ENCODE data around the gene LEMD3. TPM values are rescaled to one million over a fixed set of nuclear protein-coding genes. Genes with fewer than 3 reads are reported as not detected.

The LEMD3 gene
- total RNA-seq, 1 donor from 2014 or later, result 38.2 TPM

DNA sequence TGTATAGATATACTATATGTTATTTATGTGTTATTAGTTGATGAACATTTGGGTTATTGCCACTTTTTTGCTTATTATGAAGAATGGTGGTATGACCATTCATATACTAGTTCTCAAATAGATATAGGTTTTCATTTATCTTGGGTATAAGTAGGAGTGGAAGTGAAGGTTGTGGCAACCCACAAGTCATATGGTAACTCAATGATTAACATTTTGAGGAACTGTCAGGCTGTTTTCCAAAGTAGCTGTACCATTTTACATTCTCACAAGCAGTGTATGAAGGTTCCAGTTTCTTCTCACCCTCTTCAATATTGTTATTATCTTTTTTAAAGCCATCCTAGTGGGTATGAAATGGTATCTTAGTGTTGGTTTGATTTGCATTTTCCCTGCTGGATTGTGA lies 90.1 kb downstream of the LEMD3 start:
- Mint-ChIP-seq H3K27ac (no peak overlapping the region), H3K9me3 (no peaks in the 10 kb centered on the region), H3K27me3 (no peaks in the 10 kb centered on the region), H3K4me3 (no peak overlapping the region), H3K36me3 (ENCODE audit: low read depth) (no peaks in the 10 kb centered on the region), H3K4me1 (no peaks in the 10 kb centered on the region)
- CTCF ChIA-PET, result no interaction called here
- ATAC-seq (ENCODE audit: low read depth) (no peak), DNase-seq (no peak)
- TF ChIP-seq CTCF (IDR thresholded peaks at IDR 0.05), result no peak
- POLR2A ChIA-PET, result no interaction called here
- intact Hi-C loops (cut with micrococcal nuclease), result no loop called here

DNA sequence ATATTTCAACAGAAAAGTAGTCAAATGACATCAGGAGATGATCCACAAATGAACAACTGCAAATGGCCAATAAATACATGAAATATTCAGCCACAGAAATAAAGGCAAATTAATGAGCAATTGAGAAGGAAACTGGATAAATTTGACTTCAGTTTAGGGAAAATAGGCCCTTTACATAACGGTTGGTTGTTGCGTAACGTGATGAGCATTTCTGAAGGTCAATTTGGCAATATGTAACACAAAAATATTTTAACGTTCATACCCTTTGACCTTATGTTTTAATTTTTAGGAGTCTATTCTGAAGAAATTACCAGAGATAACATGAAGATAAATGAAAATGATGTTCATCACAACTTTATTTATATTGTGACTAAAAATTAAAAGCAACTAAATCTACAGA lies 94.4 kb downstream of the LEMD3 start:
- POLR2A ChIA-PET, result no interaction called here
- no peak for DNase-seq
- no peaks in the 10 kb centered on the region for H3K4me1 Mint-ChIP-seq
- CTCF ChIA-PET, result no interaction called here
- H3K4me3 Mint-ChIP-seq, result no peak overlapping the region
- intact Hi-C loops (cut with micrococcal nuclease), result no loop called here
- H3K27me3 Mint-ChIP-seq, result peaks cover 14% of the 10 kb centered on the region
- TF ChIP-seq CTCF (IDR thresholded peaks at IDR 0.05), result no peak
- no peaks in the 10 kb centered on the region for H3K36me3 Mint-ChIP-seq (ENCODE audit: low read depth)
- H3K9me3 Mint-ChIP-seq, result no peaks in the 10 kb centered on the region
- no peak for ATAC-seq (ENCODE audit: low read depth)
- no peak overlapping the region for H3K27ac Mint-ChIP-seq

DNA sequence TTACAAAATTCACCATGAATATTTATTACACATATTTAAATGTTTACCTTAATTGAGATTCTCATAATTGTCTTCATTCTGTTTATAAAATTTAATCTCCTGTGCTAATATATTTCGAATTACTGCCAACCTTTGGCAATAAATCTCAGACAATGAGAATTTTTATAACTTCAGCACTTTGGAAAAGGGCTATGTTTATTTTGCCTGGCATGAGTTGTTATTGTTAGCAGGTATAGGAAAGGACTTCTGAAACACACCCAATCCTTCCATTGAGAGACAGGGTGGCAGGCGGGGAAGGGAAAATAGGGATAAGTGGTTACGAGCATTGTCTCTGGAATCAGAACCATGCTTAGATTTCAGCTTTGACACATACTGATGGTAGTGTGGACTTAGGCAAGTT lies 97.0 kb downstream of the LEMD3 start:
- no peaks in the 10 kb centered on the region for H3K9me3 Mint-ChIP-seq
- no peak overlapping the region for H3K4me3 Mint-ChIP-seq
- intact Hi-C loops (cut with micrococcal nuclease), result no loop called here
- ChIA-PET CTCF (no interaction called here), POLR2A (no interaction called here)
- ATAC-seq (ENCODE audit: low read depth) (no peak), DNase-seq (no peak)
- H3K4me1 Mint-ChIP-seq, result no peaks in the 10 kb centered on the region
- TF ChIP-seq CTCF (IDR thresholded peaks at IDR 0.05), result no peak
- H3K27ac Mint-ChIP-seq, result no peak overlapping the region
- no peaks in the 10 kb centered on the region for H3K36me3 Mint-ChIP-seq (ENCODE audit: low read depth)
- peaks cover 16% of the 10 kb centered on the region for H3K27me3 Mint-ChIP-seq

GRCh38 chr12:65269603-65270002 lies 100.2 kb downstream of the LEMD3 start:
- Mint-ChIP-seq H3K9me3 (no peaks in the 10 kb centered on the region), H3K4me3 (no peak overlapping the region), H3K36me3 (ENCODE audit: low read depth) (no peaks in the 10 kb centered on the region), H3K4me1 (no peaks in the 10 kb centered on the region), H3K27me3 (peaks cover 16% of the 10 kb centered on the region), H3K27ac (no peak overlapping the region)
- no peak for DNase-seq
- ChIA-PET POLR2A (no interaction called here), CTCF (no interaction called here)
- TF ChIP-seq CTCF (IDR thresholded peaks at IDR 0.05), result no peak
- intact Hi-C loops (cut with micrococcal nuclease), result no loop called here
- no peak for ATAC-seq (ENCODE audit: low read depth)

DNA sequence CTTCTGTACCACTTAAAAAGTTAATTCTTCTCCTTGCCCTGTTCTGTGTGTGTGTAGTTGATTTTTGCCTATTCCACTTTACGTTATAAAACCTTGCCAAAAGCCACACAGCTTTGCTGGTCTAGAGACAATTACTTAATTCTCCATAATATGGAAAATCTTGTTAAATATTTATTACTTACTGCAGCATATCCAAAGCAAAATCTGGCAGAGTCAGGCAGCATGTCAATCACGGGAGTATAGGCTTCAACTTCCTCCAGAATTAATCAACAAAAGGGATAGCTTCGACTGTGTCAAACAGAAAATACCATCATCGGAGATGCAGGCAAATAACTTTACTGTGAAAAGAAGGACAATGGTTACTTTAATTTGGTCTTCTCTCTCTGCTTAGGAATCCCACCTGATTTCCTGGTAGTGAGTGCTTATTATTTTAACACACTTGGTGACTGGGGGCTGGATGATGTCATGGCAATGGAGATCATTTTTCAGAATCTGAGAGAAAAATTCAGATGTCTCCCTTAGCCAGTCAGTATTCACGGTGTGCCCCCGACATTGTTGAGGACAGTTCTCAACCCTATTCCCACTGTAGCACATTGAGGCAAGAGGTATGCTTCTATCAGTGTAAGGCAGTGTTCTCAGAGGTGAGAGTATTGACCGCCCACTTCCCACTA lies 105.4 kb downstream of the LEMD3 start:
- H3K4me3 Mint-ChIP-seq, result no peak overlapping the region
- H3K27ac Mint-ChIP-seq, result no peak overlapping the region
- DNase-seq (no peak), ATAC-seq (ENCODE audit: low read depth) (no peak)
- peaks cover 10% of the 10 kb centered on the region for H3K4me1 Mint-ChIP-seq
- ChIA-PET CTCF (no interaction called here), POLR2A (no interaction called here)
- intact Hi-C loops (cut with micrococcal nuclease), result no loop called here
- H3K9me3 Mint-ChIP-seq, result no peaks in the 10 kb centered on the region
- H3K36me3 Mint-ChIP-seq (ENCODE audit: low read depth), result no peaks in the 10 kb centered on the region
- no peak for TF ChIP-seq CTCF (IDR thresholded peaks at IDR 0.05)
- H3K27me3 Mint-ChIP-seq, result peaks cover 20% of the 10 kb centered on the region
